Testis (tissue), 3 donors: ENCODE measurements around the gene FBN2. TPM values are rescaled to one million over a fixed set of nuclear protein-coding genes. Genes with fewer than 3 reads are reported as not detected.

Experiments used
- DNase-seq: peaks from one replicate; pipeline ENCODE4 v3.0.0-alpha.2; 2019
- H3K27ac ChIP-seq, 2 donors: fragments of 200-600 bp; sonication (generic); one replicate each; pipeline ENCODE4 v1.5.1; 2019
- H3K27me3 ChIP-seq: fragments of 200-600 bp; sonication (generic); one replicate; pipeline ENCODE4 v1.5.1; 2019
- H3K36me3 ChIP-seq: fragments of 200-600 bp; sonication (generic); one replicate; pipeline ENCODE4 v1.5.1; 2017; ENCODE audit warnings: low read depth; ENCODE audit errors: missing control alignments
- H3K4me1 ChIP-seq: fragments of 200-600 bp; sonication (generic); one replicate; pipeline ENCODE4 v1.5.1; 2019
- H3K4me3 ChIP-seq, 2 donors: fragments of 200-600 bp; sonication (generic); one replicate each; pipeline ENCODE4 v1.5.1; 2017 to 2019
- H3K9me3 ChIP-seq: fragments of 200-600 bp; sonication (generic); one replicate; pipeline ENCODE4 v1.5.1; 2017
- CTCF ChIP-seq, 3 experiments: fragments of 450-650 bp in 2 of 3; fragments of 200-600 bp in 1 of 3; sonication (generic) in 1 of 3; IDR thresholded peaks; one replicate each; pipeline ENCODE4 v1.5.1; 2016 to 2019; ENCODE audit warnings: antibody characterized with exemption in 3 of 3, mild to moderate bottlenecking in 2 of 3, moderate library complexity in 1 of 3
- POLR2A ChIP-seq: fragments of 450-650 bp; IDR thresholded peaks from one replicate; pipeline ENCODE4 v1.6.1; 2017; ENCODE audit warnings: antibody characterized with exemption, mild to moderate bottlenecking, moderate library complexity
- WGBS, 2 donors: methylation state at CpG; one replicate each; pipeline ENCODE4 v1.1.5; 2018; 5-methylcytosine and 5-hydroxymethylcytosine counted together
- intact Hi-C: fragments of 100-400 bp; cut with DNase I; formaldehyde crosslinking; loops from one replicate; pipeline ENCODE4 v1.15.1; 2023; ENCODE audit warnings: low total_unique reads
- polyA plus RNA-seq: library from polyadenylated mRNA; stranded (reverse); fragments of 350-450 nt; fragmentation: Illumina TruSeq; extraction: RNeasy Lipid Tissue Mini Kit (QIAGEN cat#74804); gene quantifications from one replicate; pipeline ENCODE4 v1.2.3, GENCODE V29; 2014; ENCODE audit warnings: low read depth, low replicate concordance; ENCODE audit not compliant: insufficient read depth
- total RNA-seq, 2 donors: library from RNA; depleted of rRNA; stranded (reverse); fragments of >200 nt; gene quantifications; one replicate each; pipeline ENCODE4 v1.2.3, GENCODE V29; 2016

Gene FBN2
- total and polyA plus RNA-seq, 3 donors from 2014 or later = 13.8 to 22.4 (median 17.5) TPM

DNA sequence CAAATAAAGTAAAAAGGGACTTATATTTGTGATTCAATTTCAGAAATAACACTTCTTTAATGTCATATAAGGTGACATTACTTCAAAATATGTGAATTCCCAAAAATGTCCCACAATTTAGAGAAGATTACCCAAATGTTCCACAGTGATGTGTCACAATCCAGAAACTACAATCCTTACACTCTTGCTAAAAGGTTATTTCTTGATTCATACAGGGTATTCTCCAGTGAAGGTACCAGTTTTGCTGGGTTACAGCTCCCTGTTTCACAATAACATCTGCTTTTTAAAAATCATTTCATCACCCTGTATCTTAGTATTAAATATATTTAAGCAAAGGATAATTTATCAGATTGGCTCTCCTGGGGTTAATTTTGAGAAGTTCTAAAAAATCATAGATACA, 11.0 kb downstream of the FBN2 start:
- no peaks in the 10 kb centered on the region for H3K27me3 ChIP-seq
- intact Hi-C loops = no loop called here
- no peak overlapping the region for H3K27ac ChIP-seq
- no peak for TF ChIP-seq CTCF (IDR thresholded peaks at IDR 0.05)
- TF ChIP-seq POLR2A = no peak
- no peaks in the 10 kb centered on the region for H3K9me3 ChIP-seq
- no peak for DNase-seq
- no peaks in the 10 kb centered on the region for H3K36me3 ChIP-seq
- no peaks in the 10 kb centered on the region for H3K4me1 ChIP-seq
- no peak overlapping the region for H3K4me3 ChIP-seq

DNA sequence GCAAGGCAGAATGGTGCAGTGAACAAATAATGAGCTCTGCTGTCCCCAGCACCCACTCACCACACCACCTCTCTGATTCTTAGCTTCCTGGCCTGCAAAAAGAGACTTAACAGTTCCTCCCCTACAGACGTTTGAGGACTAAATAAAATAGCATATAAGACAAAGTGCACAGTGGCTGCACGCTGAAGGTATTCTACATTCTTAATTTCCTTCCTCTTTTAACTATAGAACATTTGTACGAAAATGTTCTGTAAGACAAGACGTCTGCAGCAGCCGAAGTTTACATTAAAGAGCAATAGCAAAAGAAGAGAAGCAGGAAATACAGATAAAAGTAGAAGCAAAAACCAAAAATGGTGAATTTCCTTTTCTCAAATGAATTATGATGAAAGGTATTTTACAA, 15.7 kb downstream of the FBN2 start:
- Histone ChIP-seq H3K4me1 (no peaks in the 10 kb centered on the region), H3K27ac (no peak overlapping the region), H3K9me3 (no peaks in the 10 kb centered on the region), H3K36me3 (no peaks in the 10 kb centered on the region), H3K27me3 (no peaks in the 10 kb centered on the region), H3K4me3 (no peak overlapping the region)
- 76 to 80% methylated on average over 5 of the region's 5 CpGs for WGBS, 2 donors
- intact Hi-C loops = no loop called here
- TF ChIP-seq CTCF (IDR thresholded peaks at IDR 0.05) (no peak), POLR2A (no peak)
- DNase-seq = no peak

- DNase-seq = no peak
- WGBS, 2 donors = 83 to 94% methylated on average over 1 of the region's 1 CpG
- no peaks in the 10 kb centered on the region for H3K36me3 ChIP-seq
- no peaks in the 10 kb centered on the region for H3K27me3 ChIP-seq
- TF ChIP-seq POLR2A = no peak
- no peak for TF ChIP-seq CTCF (IDR thresholded peaks at IDR 0.05)
- H3K4me3 ChIP-seq = no peak overlapping the region
- H3K27ac ChIP-seq = no peak overlapping the region
- no peaks in the 10 kb centered on the region for H3K4me1 ChIP-seq
- intact Hi-C loops = no loop called here
- no peaks in the 10 kb centered on the region for H3K9me3 ChIP-seq
Measured at GRCh38 chr5:128519827-128520226, 18.2 kb downstream of the FBN2 start.

- TF ChIP-seq CTCF (IDR thresholded peaks at IDR 0.05) (no peak), POLR2A (no peak)
- no peak for DNase-seq
- 89 to 97% methylated on average over 1 of the region's 1 CpG for WGBS, 2 donors
- Histone ChIP-seq H3K27ac (no peak overlapping the region), H3K36me3 (no peaks in the 10 kb centered on the region), H3K4me1 (no peaks in the 10 kb centered on the region), H3K27me3 (no peaks in the 10 kb centered on the region), H3K4me3 (no peak overlapping the region), H3K9me3 (no peaks in the 10 kb centered on the region)
- intact Hi-C loops = no loop called here
Measured at GRCh38 chr5:128516978-128517377, 21.1 kb downstream of the FBN2 start.

DNA sequence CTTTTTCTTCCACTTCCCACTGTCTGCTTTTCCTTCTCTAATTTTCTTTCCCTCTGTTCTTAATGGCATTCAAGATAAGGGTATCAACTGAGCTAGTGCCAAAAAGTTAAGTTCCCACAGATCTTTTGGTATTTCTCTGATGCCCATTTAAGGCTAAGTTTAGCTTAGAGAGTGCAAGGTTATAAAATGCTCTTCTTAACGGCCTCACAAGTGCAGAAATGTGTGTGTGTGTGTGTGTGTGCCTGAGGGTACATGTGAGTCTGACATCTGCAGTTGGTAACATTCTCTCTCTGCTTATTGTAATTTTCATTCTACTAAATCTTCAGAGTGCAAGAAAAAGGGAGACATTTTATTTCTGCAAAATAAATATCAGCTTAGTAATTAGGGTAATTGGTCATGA, 24.2 kb downstream of the FBN2 start:
- no peak for DNase-seq
- 32 to 35% methylated on average over 1 of the region's 1 CpG for WGBS, 2 donors

More for the DNA sequence above, 24.2 kb downstream of the FBN2 start:
- no peak for TF ChIP-seq POLR2A
- no peak for TF ChIP-seq CTCF (IDR thresholded peaks at IDR 0.05)
- Histone ChIP-seq H3K4me3 (no peak overlapping the region), H3K27ac (no peak overlapping the region), H3K27me3 (no peaks in the 10 kb centered on the region), H3K36me3 (no peaks in the 10 kb centered on the region), H3K4me1 (no peaks in the 10 kb centered on the region), H3K9me3 (no peaks in the 10 kb centered on the region)
- intact Hi-C loops = no loop called here
